ENCODE results near the gene USPL1. TPM values are rescaled to one million over a fixed set of nuclear protein-coding genes. Genes with fewer than 3 reads are reported as not detected.

Gene USPL1
- total RNA-seq, 1 donor from 2014 or later = 21.9 TPM

DNA sequence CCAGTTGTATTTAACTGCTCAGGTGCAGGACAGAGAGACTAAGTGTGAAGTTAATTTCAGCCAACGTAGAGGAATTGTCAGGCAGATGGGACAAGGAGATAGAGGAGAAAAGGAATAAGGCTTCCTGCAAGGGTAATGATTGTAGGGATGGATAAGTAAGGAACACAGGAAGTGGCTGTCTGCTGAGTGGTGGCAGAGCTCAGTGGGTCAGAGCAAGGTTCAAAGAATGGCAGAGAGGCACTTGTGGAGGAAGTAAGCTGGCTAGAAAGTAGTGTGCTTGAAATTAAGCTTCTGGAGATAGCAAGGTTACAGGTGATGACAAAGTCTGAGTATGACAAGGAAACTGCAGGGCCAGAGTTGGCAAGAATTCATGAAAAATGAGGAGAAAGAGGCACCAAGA, 47.9 kb downstream of the USPL1 start:
- Mint-ChIP-seq H3K9me3 (ENCODE audit: low read depth) (no peaks in the 10 kb centered on the region), H3K4me3 (ENCODE audit: low read depth) (no peak overlapping the region), H3K27ac (no peak overlapping the region), H3K27me3 (peaks cover 2% of the 10 kb centered on the region), H3K36me3 (ENCODE audit: insufficient read depth) (no peaks in the 10 kb centered on the region), H3K4me1 (ENCODE audit: low read depth) (peaks cover 17% of the 10 kb centered on the region)
- TF ChIP-seq, protein P1, sequence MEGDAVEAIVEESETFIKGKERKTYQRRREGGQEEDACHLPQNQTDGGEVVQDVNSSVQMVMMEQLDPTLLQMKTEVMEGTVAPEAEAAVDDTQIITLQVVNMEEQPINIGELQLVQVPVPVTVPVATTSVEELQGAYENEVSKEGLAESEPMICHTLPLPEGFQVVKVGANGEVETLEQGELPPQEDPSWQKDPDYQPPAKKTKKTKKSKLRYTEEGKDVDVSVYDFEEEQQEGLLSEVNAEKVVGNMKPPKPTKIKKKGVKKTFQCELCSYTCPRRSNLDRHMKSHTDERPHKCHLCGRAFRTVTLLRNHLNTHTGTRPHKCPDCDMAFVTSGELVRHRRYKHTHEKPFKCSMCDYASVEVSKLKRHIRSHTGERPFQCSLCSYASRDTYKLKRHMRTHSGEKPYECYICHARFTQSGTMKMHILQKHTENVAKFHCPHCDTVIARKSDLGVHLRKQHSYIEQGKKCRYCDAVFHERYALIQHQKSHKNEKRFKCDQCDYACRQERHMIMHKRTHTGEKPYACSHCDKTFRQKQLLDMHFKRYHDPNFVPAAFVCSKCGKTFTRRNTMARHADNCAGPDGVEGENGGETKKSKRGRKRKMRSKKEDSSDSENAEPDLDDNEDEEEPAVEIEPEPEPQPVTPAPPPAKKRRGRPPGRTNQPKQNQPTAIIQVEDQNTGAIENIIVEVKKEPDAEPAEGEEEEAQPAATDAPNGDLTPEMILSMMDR (IDR thresholded peaks at IDR 0.05; ENCODE audit: unreplicated experiment) = no peak
- DNase-seq (ENCODE audit: low spot score, unreplicated experiment) = no peak

DNA sequence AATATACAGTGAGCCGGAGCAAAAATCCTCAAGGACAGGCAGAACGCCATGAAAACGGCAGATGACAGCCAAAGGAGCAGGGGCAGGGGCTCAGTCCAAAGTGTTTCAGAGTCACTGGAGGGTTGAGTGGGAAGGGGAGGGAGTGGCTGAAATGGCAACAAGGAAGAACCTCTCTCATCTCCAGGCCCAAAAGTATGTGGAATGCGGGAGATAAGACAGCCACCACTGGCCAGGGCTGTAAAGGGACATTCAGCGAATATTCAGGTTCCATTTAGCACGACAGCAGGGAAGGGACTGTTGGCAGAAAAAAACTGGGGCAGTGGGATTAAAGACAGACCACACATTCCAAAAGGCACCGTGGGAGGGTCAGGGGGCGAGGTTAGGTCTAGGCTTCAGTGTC, 48.4 kb downstream of the USPL1 start:
- H3K27me3 Mint-ChIP-seq = peaks cover 6% of the 10 kb centered on the region
- H3K4me3 Mint-ChIP-seq (ENCODE audit: low read depth) = no peak overlapping the region
- H3K27ac Mint-ChIP-seq = peak overlapping the region; percentile 79
- no peaks in the 10 kb centered on the region for H3K9me3 Mint-ChIP-seq (ENCODE audit: low read depth)
- H3K36me3 Mint-ChIP-seq (ENCODE audit: insufficient read depth) = no peaks in the 10 kb centered on the region
- H3K4me1 Mint-ChIP-seq (ENCODE audit: low read depth) = peaks cover 18% of the 10 kb centered on the region
- TF ChIP-seq, protein P1 (IDR thresholded peaks at IDR 0.05; ENCODE audit: unreplicated experiment) = no peak
- no peak for DNase-seq (ENCODE audit: low spot score, unreplicated experiment)

DNA sequence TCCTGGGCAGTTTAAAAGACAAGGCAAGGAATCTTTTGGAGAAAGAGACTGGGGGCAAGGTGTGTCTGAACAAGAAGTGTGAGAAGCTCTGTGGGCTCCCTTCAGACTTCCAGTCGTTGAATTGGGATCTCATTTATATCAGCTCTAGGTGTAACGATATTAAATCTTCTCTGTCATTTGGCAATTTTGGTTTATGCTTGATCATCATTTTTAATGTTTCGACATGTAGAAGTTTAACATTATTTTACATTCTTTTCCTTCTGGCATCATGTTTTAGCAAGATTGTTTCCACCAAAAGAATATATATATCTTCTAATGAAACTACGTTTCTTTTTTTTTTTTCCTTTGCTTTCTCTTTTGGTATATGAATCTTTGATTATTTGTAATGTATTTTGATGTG, 49.3 kb downstream of the USPL1 start:
- Mint-ChIP-seq H3K4me1 (ENCODE audit: low read depth) (peaks cover 15% of the 10 kb centered on the region), H3K27ac (no peak overlapping the region), H3K27me3 (peaks cover 10% of the 10 kb centered on the region), H3K4me3 (ENCODE audit: low read depth) (no peak overlapping the region), H3K9me3 (ENCODE audit: low read depth) (no peaks in the 10 kb centered on the region), H3K36me3 (ENCODE audit: insufficient read depth) (no peaks in the 10 kb centered on the region)
- no peak for DNase-seq (ENCODE audit: low spot score, unreplicated experiment)
- TF ChIP-seq, protein P1 (IDR thresholded peaks at IDR 0.05; ENCODE audit: unreplicated experiment) = no peak

DNA sequence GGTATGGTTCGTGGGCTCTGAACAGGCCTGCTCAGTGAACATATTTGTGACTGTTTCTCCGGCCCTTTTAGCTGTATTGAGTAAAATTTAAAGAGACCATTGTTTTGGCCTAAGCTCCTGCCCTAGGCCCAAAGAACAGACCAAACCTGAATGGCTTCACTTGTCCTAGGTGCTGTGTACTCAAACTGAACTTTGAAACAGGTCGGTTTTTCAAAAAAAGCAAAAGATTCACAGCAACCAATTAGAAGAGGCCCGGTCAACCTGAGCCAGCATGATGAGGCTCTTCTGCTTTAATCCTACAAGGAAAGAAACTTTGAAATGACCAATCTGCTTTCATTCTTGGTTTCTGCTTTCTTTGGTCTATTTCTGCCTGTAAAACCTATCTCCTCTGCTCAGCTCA, 50.6 kb downstream of the USPL1 start:
- peak overlapping the region; percentile 40 for H3K27ac Mint-ChIP-seq
- TF ChIP-seq, protein P1 (IDR thresholded peaks at IDR 0.05; ENCODE audit: unreplicated experiment) = no peak

DNA sequence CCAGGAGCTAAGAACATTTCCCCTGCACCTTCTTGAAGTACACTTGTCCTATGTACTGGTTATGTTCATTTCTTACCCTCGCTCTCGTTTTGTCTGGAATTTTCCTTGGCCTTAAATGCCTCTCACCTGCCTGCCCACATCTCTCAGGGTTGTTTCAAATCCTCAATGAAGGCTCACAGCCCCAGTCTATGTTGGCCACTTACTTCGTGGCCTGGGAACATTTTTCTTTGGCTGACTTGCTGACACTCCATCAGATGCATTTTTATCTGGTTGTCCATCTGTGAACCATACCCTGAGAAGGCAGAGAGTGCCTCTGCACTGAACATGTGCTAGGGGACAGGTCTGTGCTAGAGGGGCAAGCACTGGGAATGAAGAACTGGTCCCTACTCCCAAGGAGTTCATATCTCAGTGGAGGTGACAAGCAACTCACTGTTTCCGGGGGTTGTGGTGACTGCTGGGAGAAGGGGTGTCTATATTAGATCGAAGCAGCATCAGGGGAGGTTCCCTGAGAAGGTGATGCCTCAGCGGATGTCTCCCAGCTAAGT, 53.6 kb downstream of the USPL1 start:
- Mint-ChIP-seq H3K27ac (peak overlapping the region; percentile 6), H3K9me3 (ENCODE audit: low read depth) (no peaks in the 10 kb centered on the region), H3K4me1 (ENCODE audit: low read depth) (peaks cover 17% of the 10 kb centered on the region), H3K27me3 (peaks cover 16% of the 10 kb centered on the region), H3K36me3 (ENCODE audit: insufficient read depth) (no peaks in the 10 kb centered on the region), H3K4me3 (ENCODE audit: low read depth) (no peak overlapping the region)
- TF ChIP-seq, protein P1 (IDR thresholded peaks at IDR 0.05; ENCODE audit: unreplicated experiment) = no peak
- DNase-seq (ENCODE audit: low spot score, unreplicated experiment) = no peak

More for the DNA sequence above, 50.6 kb downstream of the USPL1 start:
- no peaks in the 10 kb centered on the region for H3K36me3 Mint-ChIP-seq (ENCODE audit: insufficient read depth)
- H3K4me3 Mint-ChIP-seq (ENCODE audit: low read depth) = no peak overlapping the region
- H3K9me3 Mint-ChIP-seq (ENCODE audit: low read depth) = no peaks in the 10 kb centered on the region
- peaks cover 12% of the 10 kb centered on the region for H3K4me1 Mint-ChIP-seq (ENCODE audit: low read depth)
- DNase-seq (ENCODE audit: low spot score, unreplicated experiment) = no peak
- peaks cover 8% of the 10 kb centered on the region for H3K27me3 Mint-ChIP-seq

Data from progenitor cell of endocrine pancreas (in vitro differentiated cells).